ENCODE results near the gene SCN2A. TPM values are rescaled to one million over a fixed set of nuclear protein-coding genes. Genes with fewer than 3 reads are reported as not detected.

Gene SCN2A
- total RNA-seq, result 0.35 TPM
- long read RNA-seq, partial matches to known transcripts, result 1 of 1 reads
- long read RNA-seq, other reads (novel, unspliced or antisense), result 0 of 1 reads

- Histone ChIP-seq H3K4me1 (no peaks in the 10 kb centered on the region), H3K4me3 (no peak within 1 kb of the TSS), H3K36me3 (no peaks in the 10 kb centered on the region), H3K9me3 (no peaks in the 10 kb centered on the region), H3K27me3 (ENCODE audit: low read depth) (no peaks in the 10 kb centered on the region), H3K27ac (no peak within 1 kb of the TSS)
- peak; percentile 65 for TF ChIP-seq CTCF (IDR thresholded peaks at IDR 0.05)
- peak in 1 of 2 donors; percentile 75 for ATAC-seq
- intact Hi-C loops (cut with DNase I), result no loop called here
- DNase-seq, result no peak
These were observed at the start of gene SCN2A for GRCh38 chr2:165239230-165239629. Gene SCN2A, plus strand, starts transcription at chr2:165239414. Its CDS starts 56,410 bp downstream, at chr2:165295824.

- Histone ChIP-seq H3K27ac (no peak overlapping the region), H3K9me3 (no peaks in the 10 kb centered on the region), H3K4me3 (no peak overlapping the region), H3K27me3 (ENCODE audit: low read depth) (no peaks in the 10 kb centered on the region), H3K4me1 (no peaks in the 10 kb centered on the region), H3K36me3 (no peaks in the 10 kb centered on the region)
- DNase-seq, result no peak
- intact Hi-C loops (cut with DNase I), result no loop called here
- no peak for ATAC-seq
- no peak for TF ChIP-seq CTCF (IDR thresholded peaks at IDR 0.05)
These were observed 48.0 kb upstream of the SCN2A start for GRCh38 chr2:165191096-165191728.

GRCh38 chr2:165192729-165193128 is 46.5 kb upstream of the SCN2A start:
- Histone ChIP-seq H3K27ac (no peak overlapping the region), H3K4me3 (no peak overlapping the region), H3K36me3 (no peaks in the 10 kb centered on the region), H3K27me3 (ENCODE audit: low read depth) (no peaks in the 10 kb centered on the region), H3K4me1 (no peaks in the 10 kb centered on the region), H3K9me3 (no peaks in the 10 kb centered on the region)
- ATAC-seq (no peak), DNase-seq (no peak)
- TF ChIP-seq CTCF (IDR thresholded peaks at IDR 0.05), result no peak
- intact Hi-C loops (cut with DNase I), result no loop called here

- DNase-seq, result no peak
- Histone ChIP-seq H3K9me3 (no peaks in the 10 kb centered on the region), H3K4me1 (no peaks in the 10 kb centered on the region), H3K27me3 (ENCODE audit: low read depth) (no peaks in the 10 kb centered on the region), H3K36me3 (no peaks in the 10 kb centered on the region), H3K4me3 (no peak overlapping the region), H3K27ac (no peak overlapping the region)
- no peak for ATAC-seq
- TF ChIP-seq CTCF (IDR thresholded peaks at IDR 0.05), result no peak
- intact Hi-C loops (cut with DNase I), result no loop called here
These were observed 45.9 kb upstream of the SCN2A start for GRCh38 chr2:165193178-165193777.

- intact Hi-C loops (cut with DNase I), result no loop called here
- H3K4me1 ChIP-seq, result no peaks in the 10 kb centered on the region
- no peak overlapping the region for H3K4me3 ChIP-seq
- TF ChIP-seq CTCF (IDR thresholded peaks at IDR 0.05), result no peak
- H3K27me3 ChIP-seq (ENCODE audit: low read depth), result no peaks in the 10 kb centered on the region
- ATAC-seq (no peak), DNase-seq (no peak)
- no peaks in the 10 kb centered on the region for H3K9me3 ChIP-seq
- no peak overlapping the region for H3K27ac ChIP-seq
- H3K36me3 ChIP-seq, result no peaks in the 10 kb centered on the region
These were observed 42.8 kb upstream of the SCN2A start for GRCh38 chr2:165196411-165196810.
